NCI-H2081 treated with DMSO at 0.1 percent for 48 hours (cell line): ENCODE data around the gene FUT7.

Source experiments
- DNase-seq: peaks from one replicate; lab custom pipeline; 2025; lab: John Stamatoyannopoulos, UW

FUT7 gene

GRCh38 chr9:137032858-137033257, 970 bp upstream of the FUT7 start:
- no peak for DNase-seq

GRCh38 chr9:137030538-137031527, 1.1 kb downstream of the FUT7 start:
- DNase-seq = no peak

- no peak for DNase-seq
Observed at GRCh38 chr9:137030006-137030405, 1.9 kb downstream of the FUT7 start.

DNA sequence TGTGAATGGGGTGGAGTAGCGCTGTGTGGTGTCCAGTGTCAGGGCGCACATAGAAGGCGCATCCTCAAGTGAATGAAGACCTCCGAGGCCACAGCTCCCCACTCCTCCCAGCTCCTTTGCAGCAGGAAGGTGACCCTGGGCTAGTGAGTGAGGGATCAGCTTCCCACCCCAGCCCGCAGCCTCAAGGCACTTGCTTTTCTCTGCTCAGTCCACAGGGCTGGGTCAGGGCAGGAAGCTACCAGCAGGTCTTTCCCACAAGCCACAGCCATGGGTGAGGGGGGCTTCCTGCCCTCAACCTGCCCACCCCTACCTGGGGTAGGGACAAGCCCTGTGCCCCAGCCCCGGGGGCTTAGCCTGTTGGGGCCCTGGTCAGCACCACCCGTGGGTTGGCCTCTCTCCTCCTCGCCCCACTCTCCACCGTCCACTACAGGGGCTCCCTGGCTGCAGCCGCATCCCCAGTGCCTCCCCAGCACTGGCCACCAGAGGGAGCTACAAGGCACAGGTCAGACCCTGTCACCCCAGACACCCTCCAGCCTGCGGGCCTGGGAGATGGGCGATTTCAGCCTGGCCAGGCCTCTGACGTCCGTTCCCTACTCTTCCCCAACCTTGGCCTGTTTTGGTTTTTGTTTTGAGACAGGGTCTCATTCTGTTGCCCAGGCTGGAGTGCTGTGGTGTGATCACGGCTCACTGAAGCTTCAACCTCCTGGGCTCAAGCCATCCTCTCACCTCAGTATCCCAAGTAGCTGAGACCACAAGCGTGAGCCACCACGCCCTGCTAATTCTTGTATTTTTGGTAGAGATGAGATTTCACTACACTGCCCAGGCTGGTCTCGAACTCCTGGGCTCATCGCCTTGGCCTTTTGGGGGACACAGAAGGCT, 2.6 kb downstream of the FUT7 start:
- DNase-seq = no peak

- DNase-seq = no peak
Observed at GRCh38 chr9:137028263-137029057, 3.4 kb downstream of the FUT7 start.

DNA sequence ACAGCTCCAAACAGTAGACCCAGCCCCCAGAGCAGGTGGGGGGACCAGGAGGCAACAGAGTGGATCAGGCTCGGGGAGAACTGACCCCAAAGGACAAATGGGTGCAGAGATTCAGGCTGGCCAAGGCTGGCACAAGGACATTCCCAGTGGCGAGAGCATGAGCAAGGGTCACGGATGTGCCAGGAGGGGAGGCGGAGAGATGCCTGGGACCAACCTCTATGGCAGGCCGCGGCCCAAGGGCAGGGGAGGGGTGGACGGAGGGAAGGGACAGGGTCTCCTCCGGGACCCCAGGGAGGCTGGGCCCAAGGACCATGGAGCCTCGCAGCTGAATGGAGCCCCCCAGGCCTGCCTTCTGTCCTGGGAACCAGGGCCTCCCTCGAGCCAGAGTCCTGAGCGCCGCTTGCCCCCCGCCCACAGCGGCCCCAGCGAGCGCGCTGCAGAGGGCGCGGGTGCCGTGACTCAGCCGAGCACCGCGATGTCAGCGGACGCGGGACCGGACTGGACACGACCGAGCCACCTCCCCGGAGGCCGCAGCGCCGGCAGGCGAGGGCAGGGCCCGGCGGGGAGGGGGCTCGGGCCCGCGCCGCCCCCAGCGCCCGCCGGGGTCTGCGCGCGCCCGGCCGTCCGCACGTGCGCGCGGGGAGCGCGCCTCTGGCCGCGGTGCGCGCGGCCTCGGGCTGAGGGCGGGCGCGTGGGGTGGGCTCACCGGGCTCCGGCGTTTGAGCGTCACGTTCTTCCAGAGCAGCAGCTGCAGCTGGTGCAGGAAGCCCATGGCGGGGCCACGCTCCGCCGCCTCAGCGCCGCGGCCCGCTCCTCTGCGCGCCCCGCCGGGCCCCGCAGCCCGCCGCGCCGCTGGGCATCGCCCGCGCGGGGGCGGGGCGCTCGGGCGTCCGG, 4.3 kb downstream of the FUT7 start, which contains the start of gene ABCA2:
ABCA2 (minus strand) TSS at position 869 of the 894 bp plus-strand sequence; CDS start at position 772, 97 bp downstream.
- no peak for DNase-seq

GRCh38 chr9:137026828-137027227, 5.1 kb downstream of the FUT7 start:
- no peak for DNase-seq

- no peak for DNase-seq
Observed at GRCh38 chr9:137026384-137026783, 5.5 kb downstream of the FUT7 start.

- no peak for DNase-seq
Observed at GRCh38 chr9:137025517-137025966, 6.3 kb downstream of the FUT7 start.

DNA sequence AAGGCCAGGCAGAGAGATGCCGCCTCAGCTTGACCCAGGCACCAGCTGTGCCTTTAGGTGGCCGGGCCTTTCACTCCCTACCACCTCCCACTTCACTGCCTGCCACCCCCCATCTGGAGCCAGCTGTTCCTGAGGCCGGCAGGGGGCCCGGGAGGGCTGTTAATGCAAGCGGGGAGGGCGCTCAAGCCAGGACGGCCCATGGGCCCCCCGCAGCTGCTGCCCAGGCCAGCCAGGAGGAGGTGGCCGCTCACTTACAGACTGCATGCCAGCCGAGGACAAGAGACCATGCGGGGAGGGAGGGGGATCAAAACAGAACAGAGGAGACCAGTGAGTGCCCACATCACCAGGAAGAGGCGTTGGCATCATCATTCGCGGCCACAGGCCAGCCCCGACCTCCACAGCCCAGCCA, 8.3 kb downstream of the FUT7 start:
- no peak for DNase-seq

GRCh38 chr9:137023157-137023556, 8.7 kb downstream of the FUT7 start:
- DNase-seq = no peak

GRCh38 chr9:137022662-137023008, 9.3 kb downstream of the FUT7 start:
- DNase-seq = no peak

- DNase-seq = no peak
Observed at GRCh38 chr9:137021979-137022661, 9.8 kb downstream of the FUT7 start.

- DNase-seq = no peak
Observed at GRCh38 chr9:137021568-137021978, 10.3 kb downstream of the FUT7 start.

- DNase-seq = no peak
Observed at GRCh38 chr9:137020771-137021567, 10.9 kb downstream of the FUT7 start.

GRCh38 chr9:137019891-137020683, 11.8 kb downstream of the FUT7 start:
- no peak for DNase-seq

GRCh38 chr9:137018761-137019559, 12.9 kb downstream of the FUT7 start:
- no peak for DNase-seq
